Fibroblast of gingiva (primary cell): Measurements from ENCODE around the gene CSE1L.
"Not testable (repeated sequence)": the region's sequence is repeated elsewhere in the genome, so short reads cannot be mapped to it uniquely, and the experiment has no call there.

Source experiments
- DNase-seq: peaks from one replicate; pipeline ENCODE4 v3.0.0-alpha.2; 2011; ENCODE audit warnings: low read depth

The CSE1L gene

GRCh38 chr20:49132995-49133478, 86.9 kb downstream of the CSE1L start:
- DNase-seq, result peak; percentile 74

GRCh38 chr20:49133571-49133970, 87.5 kb downstream of the CSE1L start:
- DNase-seq, result no peak

- DNase-seq, result not testable (repeated sequence)
These were observed 88.7 kb downstream of the CSE1L start for GRCh38 chr20:49134797-49135196.

DNA sequence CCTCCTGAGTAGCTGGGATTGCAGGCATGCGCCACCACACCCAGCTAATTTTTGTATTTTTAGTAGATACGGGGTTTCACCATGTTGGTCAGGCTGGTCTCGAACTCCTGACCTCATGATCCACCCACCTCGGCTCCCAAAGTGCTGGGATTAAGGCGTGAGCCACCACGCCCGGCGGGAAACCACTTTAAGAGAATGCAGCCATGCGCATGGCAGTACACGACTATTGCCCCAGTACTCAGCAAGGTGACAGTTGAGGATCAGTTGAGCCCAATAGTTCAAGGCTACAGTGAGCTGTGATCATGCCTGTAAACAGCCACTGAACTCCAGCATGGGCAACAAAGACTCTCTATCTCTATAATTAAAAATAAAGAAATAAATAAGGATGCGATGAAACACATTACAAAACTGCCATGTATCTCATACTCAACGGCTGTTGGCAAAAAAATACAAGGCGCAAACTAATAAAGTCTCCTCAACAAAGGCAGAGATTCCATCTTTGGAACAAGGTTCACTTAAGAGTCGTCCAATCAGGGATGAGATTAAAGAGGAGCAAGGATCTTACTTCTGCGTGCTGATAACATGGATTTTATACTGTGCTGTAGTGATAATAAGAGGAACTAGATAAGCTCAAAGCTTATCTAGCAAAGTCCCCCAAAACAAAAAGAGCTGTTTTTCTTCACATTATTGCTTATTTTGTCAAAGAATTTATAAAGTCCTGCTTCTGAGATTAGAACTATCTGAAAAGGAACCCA, 90.9 kb downstream of the CSE1L start:
- no peak for DNase-seq

DNA sequence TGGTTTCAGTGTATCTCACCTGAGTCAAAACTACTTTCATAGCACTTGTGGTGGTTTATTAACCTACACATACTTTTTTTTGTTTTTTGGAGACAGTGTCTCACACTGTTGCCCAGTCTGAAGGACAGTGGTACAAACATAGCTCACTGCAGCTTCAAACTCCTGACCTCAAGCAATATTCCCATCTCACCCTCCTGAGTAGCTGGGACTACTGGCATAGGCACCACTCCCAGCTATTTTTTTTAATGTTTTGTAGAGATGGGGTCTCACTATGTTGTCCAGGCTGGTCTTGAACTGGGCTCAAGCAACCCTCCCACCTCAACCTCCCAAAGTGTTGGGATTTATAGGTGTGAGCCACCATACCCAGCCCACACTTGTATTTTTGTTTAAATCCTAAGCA, 92.3 kb downstream of the CSE1L start:
- no peak for DNase-seq

DNA sequence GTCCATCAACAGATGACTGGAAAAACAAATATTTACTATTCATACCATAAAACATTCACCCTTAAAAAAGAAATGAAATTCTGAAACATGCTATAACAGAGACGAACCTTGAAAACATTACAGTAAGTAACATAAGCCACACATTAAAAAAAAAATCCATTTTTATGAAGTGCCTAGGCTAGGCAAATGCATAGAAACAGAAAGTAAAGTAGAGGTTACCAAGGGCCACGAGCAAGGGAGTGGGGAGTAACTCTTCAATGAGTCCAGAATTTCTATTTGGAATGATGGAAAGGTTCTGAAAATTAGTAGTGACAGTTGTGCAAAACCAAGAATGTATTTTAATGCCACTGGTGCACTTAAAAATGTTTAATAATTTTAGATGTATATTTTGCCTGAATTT, 94.3 kb downstream of the CSE1L start:
- no peak for DNase-seq

GRCh38 chr20:49140834-49141233, 94.7 kb downstream of the CSE1L start:
- DNase-seq, result peak; percentile 14
